ENCODE measurements around the gene FAM120A.

Gene FAM120A

DNA sequence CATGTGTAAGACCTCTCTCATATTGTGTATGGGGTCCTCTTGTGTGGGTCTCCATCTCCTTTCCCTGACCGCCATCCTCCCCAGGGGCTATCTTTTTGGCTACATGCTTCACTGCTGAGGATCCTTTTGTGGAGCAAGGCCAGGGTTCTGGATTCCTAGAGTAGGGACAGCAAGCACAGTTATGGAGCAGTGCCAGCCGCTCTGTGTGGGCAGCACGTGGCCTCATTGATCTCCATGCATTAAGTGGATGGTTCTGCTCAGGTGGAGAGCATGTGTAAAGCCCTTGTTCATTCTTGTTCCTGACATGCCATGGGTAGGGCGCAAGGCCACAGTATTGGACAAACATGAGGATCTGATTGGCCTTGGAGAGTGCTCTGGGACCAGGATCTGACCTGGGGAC, 133.8 kb downstream of the FAM120A start:
- DNase-seq, result no peak
- in situ Hi-C loops (cut with HindIII; ENCODE audit: low pct_ligation_motif_present, low pct_unique_long_range_greater_than_20kb, low sequenced_read_pairs), result no loop called here

DNA sequence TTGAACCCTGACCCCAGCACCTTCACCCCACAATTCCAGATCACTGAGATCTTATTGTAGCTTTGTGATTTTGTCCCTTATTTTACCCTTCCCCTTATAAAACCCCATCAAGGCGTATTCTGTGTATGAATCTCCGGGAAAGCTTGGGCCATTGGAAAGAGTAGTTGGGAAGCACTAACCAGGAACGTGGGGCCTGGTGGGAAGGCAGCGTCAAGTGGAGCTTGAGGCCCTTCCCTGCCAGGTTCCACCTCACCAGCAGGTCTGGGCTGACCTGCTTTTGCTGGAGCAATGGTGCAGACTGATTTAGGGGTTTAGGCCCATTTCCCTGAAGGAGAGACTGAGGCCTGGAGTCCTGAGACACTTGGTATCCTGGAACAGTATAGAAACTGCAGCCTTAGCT, 134.2 kb downstream of the FAM120A start:
- in situ Hi-C loops (cut with HindIII; ENCODE audit: low pct_ligation_motif_present, low pct_unique_long_range_greater_than_20kb, low sequenced_read_pairs), result no loop called here
- DNase-seq, result no peak

DNA sequence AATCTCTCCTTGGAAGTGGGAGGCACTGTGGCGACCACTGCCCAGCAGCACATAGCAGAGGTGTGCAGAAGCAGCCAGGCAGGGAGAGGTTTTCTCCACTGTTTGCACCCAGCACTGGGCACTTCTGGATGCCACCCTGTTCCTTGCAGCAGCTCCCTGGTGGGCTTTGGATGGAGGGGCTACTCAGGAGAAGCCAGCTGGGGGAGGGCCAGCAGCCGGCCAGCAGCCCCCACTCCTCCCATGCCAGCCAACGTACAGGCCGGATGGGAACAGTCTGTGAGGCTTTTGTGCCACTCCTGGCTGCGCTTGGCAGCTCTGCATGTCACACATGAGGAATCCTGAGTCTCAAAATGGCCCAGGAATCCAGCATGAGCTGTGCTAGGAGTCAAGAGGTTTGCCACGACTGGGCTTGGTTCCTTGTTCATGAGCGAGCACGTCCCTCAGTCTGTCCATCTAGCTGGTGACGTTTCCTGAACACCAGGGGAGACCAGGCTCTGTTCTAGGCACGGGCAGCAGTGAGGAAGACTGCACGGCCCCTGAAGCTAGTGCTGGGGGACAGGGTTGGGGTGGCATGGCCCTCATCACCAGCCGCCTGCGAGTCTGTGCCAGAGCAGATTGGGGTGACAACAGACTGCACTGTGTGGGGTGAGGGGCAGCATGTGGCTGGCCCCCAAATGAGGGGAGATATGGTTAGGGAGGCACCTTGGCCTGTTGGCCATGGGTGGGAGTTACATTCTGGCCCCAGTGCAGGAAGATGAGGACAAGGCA, 135.0 kb downstream of the FAM120A start:
- no peak for DNase-seq
- in situ Hi-C loops (cut with HindIII; ENCODE audit: low pct_ligation_motif_present, low pct_unique_long_range_greater_than_20kb, low sequenced_read_pairs), result no loop called here

DNA sequence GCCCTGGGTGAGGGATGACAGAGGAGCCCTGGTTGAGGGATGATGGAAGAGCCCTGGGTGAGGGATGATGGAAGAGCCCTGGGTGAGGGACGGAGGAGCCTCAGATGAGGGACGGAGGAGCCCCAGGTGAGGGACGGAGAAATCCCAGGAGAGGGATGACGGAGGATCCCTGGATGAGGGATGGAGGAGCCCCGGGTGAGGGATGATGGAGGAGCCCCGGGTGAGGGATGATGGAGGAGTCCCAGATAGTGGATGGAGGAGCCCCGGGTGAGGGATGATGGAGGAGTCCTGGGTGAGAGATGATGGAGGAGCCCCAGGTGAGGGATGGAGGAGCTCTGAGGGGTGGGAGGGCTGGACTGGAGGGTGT, 135.8 kb downstream of the FAM120A start:
- DNase-seq, result no peak
- in situ Hi-C loops (cut with HindIII; ENCODE audit: low pct_ligation_motif_present, low pct_unique_long_range_greater_than_20kb, low sequenced_read_pairs), result no loop called here

DNA sequence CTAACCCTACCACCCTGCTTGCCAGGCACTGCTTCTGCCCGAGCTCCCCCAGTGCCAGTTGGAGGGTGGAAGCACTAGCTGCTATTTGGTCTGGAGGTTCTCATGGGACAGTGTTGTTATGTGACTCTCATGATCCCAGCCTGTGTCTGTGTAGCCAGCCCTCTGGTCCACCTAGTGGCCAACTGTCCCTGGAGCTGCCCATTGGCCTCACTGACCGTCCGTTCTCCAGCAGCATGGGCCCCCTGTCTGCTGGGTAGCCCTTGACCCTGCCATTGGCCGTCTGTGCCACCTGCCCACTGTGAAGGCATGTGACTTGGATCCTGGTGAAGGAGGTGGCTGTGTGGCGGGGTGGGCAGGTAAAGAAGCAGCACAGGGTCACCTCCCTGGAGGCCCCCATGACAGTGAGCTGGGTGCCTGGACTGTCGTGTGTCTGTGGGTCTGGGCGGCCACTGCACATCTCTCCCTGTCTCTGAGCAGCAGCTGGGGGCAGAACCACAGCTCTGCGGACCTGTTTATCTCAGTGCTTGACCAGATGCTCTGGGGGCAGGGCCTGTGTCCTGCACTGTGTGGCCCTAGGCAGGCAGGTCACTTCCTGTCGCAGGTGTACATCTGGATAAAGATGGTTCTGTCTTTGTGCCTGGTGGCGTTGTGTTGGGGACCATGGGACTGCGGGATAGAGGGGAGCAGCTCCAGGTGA, 136.3 kb downstream of the FAM120A start:
- DNase-seq, result no peak
- in situ Hi-C loops (cut with HindIII; ENCODE audit: low pct_ligation_motif_present, low pct_unique_long_range_greater_than_20kb, low sequenced_read_pairs), result no loop called here

DNA sequence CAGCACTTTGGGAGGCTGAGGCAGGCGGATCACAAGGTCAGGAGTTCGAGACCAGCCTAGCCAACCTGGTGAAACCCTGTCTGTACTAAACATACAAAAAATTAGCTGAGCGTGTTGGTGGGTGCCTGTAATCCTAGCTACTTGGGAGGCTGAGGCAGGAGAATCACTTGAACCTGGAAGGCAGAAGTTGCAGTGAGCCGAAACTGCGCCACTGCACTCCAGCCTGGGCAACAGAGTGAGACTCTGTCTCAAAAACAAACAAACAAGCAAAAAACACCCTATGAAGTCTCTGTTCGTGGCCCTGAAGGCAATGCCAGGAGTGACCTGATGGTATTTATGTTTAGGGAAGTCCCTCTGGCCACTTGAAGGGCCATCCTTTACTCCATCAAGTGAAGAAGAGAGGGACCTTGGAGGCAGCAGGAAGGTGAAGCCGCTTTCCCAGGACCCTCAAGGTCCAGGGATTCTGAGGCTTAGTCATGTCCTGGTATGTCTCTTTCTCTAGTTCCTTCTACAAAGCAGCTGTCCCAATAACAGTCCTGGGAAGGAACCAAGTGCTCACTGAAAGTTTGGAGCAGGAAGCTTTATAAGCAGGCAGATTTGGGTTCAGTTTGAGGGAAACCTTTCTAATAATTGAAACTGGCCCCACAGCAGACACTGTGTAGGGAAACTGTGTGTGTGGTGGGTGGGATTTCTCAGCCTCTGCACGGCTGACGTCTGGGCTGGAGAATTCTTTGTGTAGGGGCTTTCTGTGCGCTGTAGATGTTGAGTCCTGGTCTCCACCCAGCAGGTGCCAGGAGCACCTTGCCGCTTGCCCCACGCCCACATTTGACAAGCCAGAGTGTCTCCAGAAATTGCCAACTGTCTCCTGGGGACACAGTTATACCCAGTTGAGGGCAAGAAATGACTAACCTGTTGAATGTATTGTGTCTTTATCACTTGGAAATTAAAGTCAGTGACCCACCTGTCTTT, 137.4 kb downstream of the FAM120A start:
- in situ Hi-C loops (cut with HindIII; ENCODE audit: low pct_ligation_motif_present, low pct_unique_long_range_greater_than_20kb, low sequenced_read_pairs), result no loop called here
- no peak for DNase-seq

DNA sequence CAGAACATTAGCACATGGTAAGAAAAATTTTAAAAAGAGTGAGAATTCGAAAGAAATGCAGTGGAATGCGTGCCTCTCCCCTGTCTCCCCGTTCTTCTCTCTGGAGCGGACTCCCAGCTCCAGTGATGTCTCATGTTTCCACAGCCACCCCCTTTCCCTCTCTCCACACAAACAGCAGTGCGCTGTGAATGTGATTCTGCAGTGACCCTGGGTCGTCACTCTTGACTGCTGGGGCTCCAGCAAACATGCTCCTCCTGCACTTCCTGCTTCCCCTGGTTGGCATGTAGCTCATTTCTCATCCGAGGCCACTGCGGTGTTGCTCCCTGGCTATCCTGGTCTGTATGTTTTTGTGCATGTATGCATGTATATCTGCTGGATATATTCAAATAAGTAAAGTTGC, 138.2 kb downstream of the FAM120A start:
- no peak for DNase-seq
- in situ Hi-C loops (cut with HindIII; ENCODE audit: low pct_ligation_motif_present, low pct_unique_long_range_greater_than_20kb, low sequenced_read_pairs), result no loop called here

DNA sequence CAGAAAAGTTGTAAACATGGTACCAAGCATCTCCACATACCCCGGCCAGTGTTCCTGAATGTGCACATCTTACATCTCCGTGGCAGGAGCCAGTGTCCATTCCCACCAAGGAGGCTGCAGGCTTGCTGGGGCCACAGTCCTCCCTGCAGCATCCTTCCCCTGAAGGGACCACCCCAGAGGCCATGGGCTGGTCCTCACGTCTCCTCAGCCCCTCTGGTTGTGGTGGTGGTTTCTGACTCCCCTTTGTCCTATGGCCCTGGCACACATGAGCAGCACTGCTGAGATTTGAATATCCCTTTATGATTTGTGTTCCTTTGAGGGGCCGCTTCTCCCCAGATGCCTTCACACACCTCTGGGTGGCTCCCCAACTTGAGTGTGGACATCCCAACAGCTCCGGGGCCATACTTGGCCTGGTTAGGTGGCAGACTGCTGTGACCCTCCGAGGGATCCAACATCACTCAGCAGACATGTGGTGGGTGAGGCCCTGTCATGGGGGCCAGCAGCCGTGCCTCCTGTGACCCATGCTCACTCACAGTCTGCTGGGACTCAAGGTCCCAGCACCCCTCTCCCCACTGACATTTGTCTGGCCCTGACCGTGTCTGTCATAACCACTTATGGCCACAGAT, 139.2 kb downstream of the FAM120A start:
- no peak for DNase-seq
- in situ Hi-C loops (cut with HindIII; ENCODE audit: low pct_ligation_motif_present, low pct_unique_long_range_greater_than_20kb, low sequenced_read_pairs), result no loop called here

DNA sequence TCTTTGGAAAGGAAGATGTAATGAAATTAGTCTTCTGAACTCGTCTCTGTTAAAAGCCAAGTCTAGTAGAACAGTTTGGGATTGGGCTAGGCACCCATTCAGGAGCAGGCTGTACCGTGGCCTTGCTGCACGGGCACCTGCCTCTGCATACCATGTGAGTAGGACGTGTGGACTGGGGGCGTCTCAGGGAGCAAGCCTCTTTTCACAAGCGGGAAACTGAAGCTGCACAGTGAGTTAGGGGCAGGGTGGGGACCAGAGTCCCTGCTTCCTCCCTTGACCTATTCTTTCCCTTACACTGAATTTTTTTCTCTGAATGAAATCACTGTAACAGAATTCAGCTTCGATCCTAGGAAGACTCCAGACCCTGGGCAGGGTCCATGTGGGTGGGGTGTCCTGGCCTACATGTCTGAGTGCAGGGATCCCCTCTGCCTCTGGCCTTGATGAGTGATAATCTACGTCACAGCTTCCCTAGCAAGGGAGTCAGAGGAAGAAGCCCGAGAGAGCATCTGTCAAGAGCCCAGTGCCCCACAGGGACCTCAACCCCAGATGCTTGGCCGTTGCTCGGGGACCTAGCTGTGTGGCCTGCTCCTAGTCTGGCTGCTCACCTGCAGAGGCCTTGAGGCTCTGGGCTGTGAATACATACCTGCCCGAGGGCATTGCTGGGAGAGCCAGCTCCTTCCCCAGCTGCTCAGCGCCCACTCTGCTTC, 140.0 kb downstream of the FAM120A start:
- in situ Hi-C loops (cut with HindIII; ENCODE audit: low pct_ligation_motif_present, low pct_unique_long_range_greater_than_20kb, low sequenced_read_pairs), result no loop called here
- DNase-seq, result no peak

DNA sequence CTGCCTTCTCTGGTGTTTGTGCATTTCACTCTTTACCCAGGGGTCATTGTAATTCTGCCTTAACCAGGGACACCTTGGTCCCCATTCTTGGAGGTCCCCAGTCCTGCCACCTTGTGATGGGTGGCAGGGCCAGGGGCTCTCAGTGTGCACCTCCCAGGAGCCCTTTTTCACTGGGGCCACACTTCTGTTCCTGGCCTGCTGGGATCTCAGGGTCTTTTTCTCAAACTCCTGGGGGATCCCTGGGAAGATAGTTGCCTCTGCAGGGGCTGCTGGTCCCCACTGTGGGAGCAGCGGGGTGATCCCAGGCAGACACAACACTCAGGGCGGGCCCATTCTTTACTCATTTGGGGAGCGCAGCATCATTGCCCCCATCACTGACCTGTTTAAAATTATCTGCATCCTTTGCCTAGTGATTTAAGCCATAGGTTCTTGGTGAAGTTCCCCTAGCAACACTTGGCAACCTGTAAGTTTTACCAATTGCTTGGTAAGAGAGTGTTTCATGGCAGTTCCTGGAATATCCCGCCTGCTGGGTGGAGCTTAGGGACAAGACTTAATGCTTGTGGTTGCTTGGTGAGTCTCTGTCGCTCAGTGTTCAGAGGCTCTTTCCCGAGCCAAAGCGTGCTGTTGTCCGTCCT, 140.6 kb downstream of the FAM120A start:
- in situ Hi-C loops (cut with HindIII; ENCODE audit: low pct_ligation_motif_present, low pct_unique_long_range_greater_than_20kb, low sequenced_read_pairs), result no loop called here
- no peak for DNase-seq

DNA sequence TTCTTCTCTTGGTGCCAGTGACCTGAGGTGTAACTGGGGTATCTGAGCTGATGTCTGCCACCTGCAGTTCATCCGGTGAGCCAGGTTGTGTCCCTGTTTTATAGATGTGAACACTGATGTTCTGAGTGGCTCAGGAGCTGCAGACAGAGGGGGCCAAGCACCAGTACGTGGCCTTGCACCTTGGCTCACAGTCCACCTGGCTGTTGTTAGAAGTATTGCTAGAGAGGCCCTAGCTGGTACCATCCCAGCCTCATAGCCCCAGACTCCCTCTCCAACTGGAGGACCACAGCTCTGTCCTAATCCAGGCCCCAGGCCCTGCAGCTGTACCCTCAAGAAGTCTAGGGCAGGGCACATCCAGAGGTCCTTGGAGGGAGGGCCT, 141.1 kb downstream of the FAM120A start:
- in situ Hi-C loops (cut with HindIII; ENCODE audit: low pct_ligation_motif_present, low pct_unique_long_range_greater_than_20kb, low sequenced_read_pairs), result no loop called here
- DNase-seq, result no peak

DNA sequence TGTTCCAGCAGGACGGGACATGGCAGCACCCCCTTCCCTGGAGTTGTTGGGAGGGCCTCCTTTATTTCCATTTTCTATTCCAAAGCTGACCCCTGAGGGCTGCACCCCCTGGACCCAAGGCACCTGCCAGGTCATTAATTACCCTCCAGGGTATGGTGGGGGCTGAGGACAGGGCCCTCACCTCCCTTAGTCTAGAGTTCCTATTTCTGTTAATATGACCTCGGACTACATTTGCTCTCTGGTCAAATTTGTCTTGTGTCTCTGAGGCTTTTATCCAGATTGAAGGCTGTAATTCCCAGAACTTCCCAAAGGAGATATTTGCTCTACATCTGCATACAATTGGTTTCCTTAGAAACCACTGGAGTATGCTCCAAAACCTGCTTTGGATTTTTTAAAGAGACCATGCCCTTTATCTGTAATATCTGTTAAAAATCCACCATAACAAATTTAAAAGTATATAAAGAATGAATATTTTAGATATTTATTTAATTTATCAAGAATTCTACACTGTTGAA, 141.7 kb downstream of the FAM120A start:
- in situ Hi-C loops (cut with HindIII; ENCODE audit: low pct_ligation_motif_present, low pct_unique_long_range_greater_than_20kb, low sequenced_read_pairs), result no loop called here
- DNase-seq, result no peak

DNA sequence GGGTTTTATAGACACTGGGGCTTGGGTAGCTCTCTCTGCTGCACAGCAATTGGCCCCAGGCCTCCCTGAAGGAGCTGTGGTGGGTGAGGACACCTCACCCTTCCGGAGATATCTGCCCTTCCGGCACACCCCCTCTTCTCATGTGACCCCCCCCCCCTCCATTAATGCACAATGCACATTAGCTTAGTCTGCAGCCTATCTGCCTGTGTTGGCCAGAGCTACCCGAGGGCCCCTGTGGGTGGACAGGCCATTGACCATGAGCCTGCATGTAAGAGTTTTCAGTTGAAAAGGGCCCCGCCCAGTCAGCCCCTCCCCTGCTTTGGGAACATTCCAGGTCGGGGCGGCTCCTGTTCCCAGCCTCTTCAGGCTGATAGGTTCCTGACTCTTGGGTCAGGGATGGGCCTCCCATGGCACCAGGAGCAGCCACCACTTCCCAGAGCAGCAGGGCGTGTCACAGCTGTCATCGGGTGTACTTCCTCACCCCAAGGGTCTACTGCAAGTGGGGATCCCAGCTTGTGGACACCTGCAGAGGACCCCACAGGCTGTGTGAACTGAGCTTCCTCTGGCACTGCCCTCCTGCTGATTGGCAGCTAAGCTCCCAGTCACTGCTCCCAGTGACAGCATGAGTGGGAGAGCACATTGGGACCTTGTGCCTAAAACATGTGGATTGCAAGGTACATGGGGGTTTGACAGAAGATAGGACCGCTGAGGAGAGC, 142.7 kb downstream of the FAM120A start:
- in situ Hi-C loops (cut with HindIII; ENCODE audit: low pct_ligation_motif_present, low pct_unique_long_range_greater_than_20kb, low sequenced_read_pairs), result no loop called here
- no peak for DNase-seq

DNA sequence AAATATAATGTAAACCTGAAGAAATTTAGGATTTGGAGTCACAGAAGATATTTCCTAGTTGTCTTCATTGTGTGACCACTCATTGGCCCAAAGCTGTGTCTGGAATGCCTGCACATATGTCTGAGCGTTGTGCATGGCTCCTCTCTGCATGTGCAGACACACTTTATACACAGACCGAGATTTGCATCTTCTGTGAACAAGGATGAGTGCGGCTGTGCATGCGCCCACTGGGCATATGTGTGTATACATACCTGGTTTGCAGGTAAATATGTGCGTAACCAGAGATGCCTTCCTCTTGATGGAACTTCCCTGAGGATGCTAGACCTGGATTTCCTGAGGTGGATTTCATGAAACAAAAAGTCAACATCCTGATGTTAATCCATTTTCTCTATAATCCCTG, 144.0 kb downstream of the FAM120A start:
- no peak for DNase-seq
- in situ Hi-C loops (cut with HindIII; ENCODE audit: low pct_ligation_motif_present, low pct_unique_long_range_greater_than_20kb, low sequenced_read_pairs), result no loop called here

DNA sequence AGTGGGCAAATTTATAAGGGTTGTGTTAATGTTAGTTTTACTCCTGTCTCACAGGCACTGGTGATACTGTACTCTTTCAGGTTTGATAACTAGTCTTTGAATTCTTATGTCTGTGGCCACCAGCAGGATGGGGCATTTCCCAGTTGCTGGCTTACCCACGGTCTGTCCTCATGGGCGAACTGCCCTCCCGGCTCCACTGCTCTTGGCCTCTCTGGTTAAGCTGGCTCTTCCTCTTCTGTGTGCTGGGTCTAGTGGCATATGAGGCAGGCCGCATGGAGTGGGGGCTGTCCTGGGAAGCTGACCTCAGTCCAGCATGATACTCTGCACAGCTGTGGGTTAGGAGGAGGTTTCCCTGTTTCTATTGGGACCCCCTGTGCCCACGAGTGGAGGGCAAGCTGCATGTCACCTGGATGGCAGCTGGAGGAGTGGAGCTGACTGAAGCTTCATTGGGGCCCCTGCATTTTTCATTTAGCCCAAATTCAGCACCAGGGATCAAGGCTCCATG, 144.4 kb downstream of the FAM120A start:
- DNase-seq, result no peak
- in situ Hi-C loops (cut with HindIII; ENCODE audit: low pct_ligation_motif_present, low pct_unique_long_range_greater_than_20kb, low sequenced_read_pairs), result no loop called here

DNA sequence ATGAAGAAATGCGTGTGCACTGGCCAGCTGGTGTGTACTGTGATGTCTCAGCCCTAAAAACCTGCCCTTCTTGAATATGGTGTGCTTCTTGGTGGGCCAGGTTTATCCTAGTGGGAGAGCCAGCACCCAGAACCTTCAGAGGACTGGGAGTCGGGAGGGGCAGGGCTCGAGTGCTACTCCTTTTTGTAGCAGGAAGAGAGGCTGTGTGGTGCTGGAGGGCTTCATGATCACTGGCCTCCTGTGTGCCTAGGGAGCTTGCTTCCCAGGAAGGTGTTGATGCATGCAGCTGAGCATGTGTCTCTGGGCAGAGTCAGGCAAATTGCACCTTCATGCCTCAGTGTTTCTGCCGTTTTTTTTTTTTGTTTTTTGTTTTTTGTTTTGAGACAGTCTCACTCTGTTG, 144.9 kb downstream of the FAM120A start:
- no peak for DNase-seq
- in situ Hi-C loops (cut with HindIII; ENCODE audit: low pct_ligation_motif_present, low pct_unique_long_range_greater_than_20kb, low sequenced_read_pairs), result no loop called here

DNA sequence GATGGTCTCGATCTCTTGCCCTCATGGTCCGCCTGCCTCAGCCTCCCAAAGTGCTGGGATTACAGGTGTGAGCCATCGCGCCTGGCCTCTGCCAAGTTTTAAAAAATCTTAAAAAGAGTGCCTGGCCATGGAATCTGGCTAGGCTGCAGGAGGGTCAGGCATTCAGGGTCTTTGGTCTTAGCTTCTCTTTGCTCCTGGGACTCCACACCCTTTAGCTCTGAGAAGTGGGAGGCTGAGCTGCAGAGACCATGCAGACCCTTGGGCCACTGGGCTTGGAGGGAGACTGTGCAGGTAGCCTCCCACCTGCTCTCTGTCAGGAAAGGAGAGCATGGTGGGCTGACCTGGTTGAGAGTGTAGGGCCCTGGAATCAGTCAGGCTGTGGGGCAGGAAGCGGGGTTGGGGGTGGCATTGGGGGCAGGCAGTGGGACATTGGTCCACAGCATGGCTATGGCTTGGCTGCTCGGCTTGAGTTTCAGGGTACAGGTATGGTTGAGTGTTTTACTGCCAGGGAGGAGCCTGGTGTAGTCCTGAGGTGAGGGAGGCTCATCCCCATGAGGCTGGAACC, 145.7 kb downstream of the FAM120A start:
- in situ Hi-C loops (cut with HindIII; ENCODE audit: low pct_ligation_motif_present, low pct_unique_long_range_greater_than_20kb, low sequenced_read_pairs), result no loop called here
- no peak for DNase-seq

Data from ACHN (cell line).